CD14-positive monocyte (primary cell): Measurements from ENCODE around the gene IKZF1. TPM values are rescaled to one million over a fixed set of nuclear protein-coding genes. Genes with fewer than 3 reads are reported as not detected.
A peak's percentile ranks its signal among the peaks of the same experiment; 100 is the strongest.

Source experiments
- DNase-seq, 3 donors: peaks; one replicate each; pipeline ENCODE4 v3.0.0-alpha.2; 2011 to 2022
- H2AFZ ChIP-seq: 2 replicates; pipeline ENCODE4 v1.6.0; 2012; ENCODE audit warnings: mild to moderate bottlenecking, low read depth, low read length, inconsistent platforms; ENCODE audit not compliant: insufficient read depth, poor library complexity, severe bottlenecking
- H3K27ac ChIP-seq, 2 donors: 1 replicate in 1 of 2; 2 replicates in 1 of 2; pipeline ENCODE4 v1.5.1; 2012 to 2013; ENCODE audit warnings: low read length in 2 of 2, control low read depth in 1 of 2, inconsistent platforms in 1 of 2, low read depth in 1 of 2, mild to moderate bottlenecking in 1 of 2
- H3K27me3 ChIP-seq, 2 donors: one replicate each; pipeline versions ENCODE4 v1.6.0 to v1.6.1; 2011 to 2013; ENCODE audit warnings: low read length in 2 of 2; ENCODE audit not compliant: control insufficient read depth in 2 of 2, insufficient read depth in 2 of 2
- H3K36me3 ChIP-seq, 2 donors: replicated peaks in 1 of 2; 1 replicate in 1 of 2; 2 replicates in 1 of 2; pipeline versions ENCODE4 v1.5.1 to v1.6.1; 2012 to 2013; ENCODE audit warnings: low read length in 2 of 2, control low read depth in 1 of 2, inconsistent platforms in 1 of 2, mild to moderate bottlenecking in 1 of 2; ENCODE audit not compliant: insufficient read depth in 2 of 2, control insufficient read depth in 1 of 2
- H3K4me1 ChIP-seq, 2 donors: 1 replicate in 1 of 2; 2 replicates in 1 of 2; pipeline versions ENCODE4 v1.5.1 to v1.6.1; 2012 to 2013; ENCODE audit warnings: low read length in 2 of 2, control low read depth in 1 of 2, inconsistent platforms in 1 of 2, mild to moderate bottlenecking in 1 of 2, moderate library complexity in 1 of 2; ENCODE audit not compliant: insufficient read depth in 2 of 2, control insufficient read depth in 1 of 2
- H3K4me2 ChIP-seq: replicated peaks from 2 replicates; pipeline ENCODE3; 2012; ENCODE audit warnings: low read length, moderate library complexity, mild to moderate bottlenecking; ENCODE audit not compliant: poor library complexity, severe bottlenecking; ENCODE audit errors: extremely low read depth
- H3K4me3 ChIP-seq, 3 experiments: fragments of 200-600 bp in 1 of 3; sonication (generic) in 1 of 3; replicated peaks in 1 of 3; 1 replicate in 2 of 3; 2 replicates in 1 of 3; pipeline ENCODE4 v1.5.1; 2011 to 2013; ENCODE audit warnings: low read length in 3 of 3, mild to moderate bottlenecking in 3 of 3, control low read depth in 2 of 3, low read depth in 2 of 3, inconsistent platforms in 1 of 3, moderate library complexity in 1 of 3
- H3K79me2 ChIP-seq: 2 replicates; pipeline ENCODE4 v1.6.0; 2012; ENCODE audit warnings: mild to moderate bottlenecking, control low read depth, inconsistent platforms, low read length, moderate library complexity; ENCODE audit not compliant: insufficient read depth
- H3K9ac ChIP-seq: 2 replicates; pipeline ENCODE4 v1.6.0; 2017; ENCODE audit warnings: low read length, mild to moderate bottlenecking; ENCODE audit not compliant: insufficient read depth, poor library complexity, severe bottlenecking
- H3K9me3 ChIP-seq, 2 donors: replicated peaks in 1 of 2; 1 replicate in 1 of 2; 2 replicates in 1 of 2; pipeline versions ENCODE4 v1.5.1 to v1.6.1; 2012 to 2013; ENCODE audit warnings: low read length in 2 of 2, control low read depth in 1 of 2; ENCODE audit not compliant: control insufficient read depth in 1 of 2, insufficient read depth in 1 of 2
- H4K20me1 ChIP-seq: 2 replicates; pipeline ENCODE4 v1.6.0; 2012; ENCODE audit warnings: mild to moderate bottlenecking, low read length, control low read depth, moderate library complexity; ENCODE audit not compliant: insufficient read depth
- H3K27ac Mint-ChIP-seq, 7 donors: one replicate each; pipeline ENCODE4 v1.8.0; 2020; ENCODE audit warnings: mild to moderate bottlenecking in 7 of 7, mixed read lengths in 7 of 7, moderate library complexity in 6 of 7, inconsistent platforms in 2 of 7
- H3K27me3 Mint-ChIP-seq, 3 donors: one replicate each; pipeline ENCODE4 v1.8.0; 2021 to 2022; ENCODE audit warnings: low read depth in 3 of 3, mild to moderate bottlenecking in 3 of 3, mixed read lengths in 3 of 3, moderate library complexity in 3 of 3, inconsistent platforms in 1 of 3
- H3K36me3 Mint-ChIP-seq, 2 donors: one replicate each; pipeline ENCODE4 v1.8.0; 2020; ENCODE audit warnings: mixed read lengths in 2 of 2, inconsistent platforms in 1 of 2, mild to moderate bottlenecking in 1 of 2
- H3K4me1 Mint-ChIP-seq: one replicate; pipeline ENCODE4 v1.8.0; 2020; ENCODE audit warnings: mild to moderate bottlenecking, mixed read lengths
- H3K4me3 Mint-ChIP-seq, 2 donors: one replicate each; pipeline ENCODE4 v1.8.0; 2020; ENCODE audit warnings: mild to moderate bottlenecking in 2 of 2, mixed read lengths in 2 of 2, moderate library complexity in 1 of 2
- H3K9me3 Mint-ChIP-seq, 7 donors: one replicate each; pipeline ENCODE4 v1.8.0; 2020 to 2022; ENCODE audit warnings: mixed read lengths in 7 of 7, mild to moderate bottlenecking in 6 of 7, moderate library complexity in 6 of 7, inconsistent platforms in 2 of 7
- intact Hi-C, 2 donors: fragments of 100-400 bp; cut with micrococcal nuclease; formaldehyde crosslinking; loops; one replicate each; pipeline versions ENCODE4 v1.15.0 to v1.15.1; 2023
- polyA plus RNA-seq, 3 donors: library from polyadenylated mRNA; depleted of rRNA in 1 of 3; unstranded in 2 of 3; stranded (reverse) in 1 of 3; fragments of 300-500 nt in 2 of 3; fragments of >200 nt in 1 of 3; fragmentation: Illumina TruSeq in 2 of 3; gene quantifications; 1 replicate in 2 of 3; 2 replicates in 1 of 3; pipeline ENCODE4 v1.2.3, GENCODE V29; 2012 to 2021
- TF ChIP-seq, protein P1 (sequence below): fragments of 200-600 bp; IDR thresholded peaks from one replicate; pipeline ENCODE4 v1.8.0; 2022; ENCODE audit warnings: antibody characterized with exemption, mild to moderate bottlenecking

IKZF1 gene
- polyA plus RNA-seq, 3 donors = 38.4 to 130 (median 80.2) TPM

DNA sequence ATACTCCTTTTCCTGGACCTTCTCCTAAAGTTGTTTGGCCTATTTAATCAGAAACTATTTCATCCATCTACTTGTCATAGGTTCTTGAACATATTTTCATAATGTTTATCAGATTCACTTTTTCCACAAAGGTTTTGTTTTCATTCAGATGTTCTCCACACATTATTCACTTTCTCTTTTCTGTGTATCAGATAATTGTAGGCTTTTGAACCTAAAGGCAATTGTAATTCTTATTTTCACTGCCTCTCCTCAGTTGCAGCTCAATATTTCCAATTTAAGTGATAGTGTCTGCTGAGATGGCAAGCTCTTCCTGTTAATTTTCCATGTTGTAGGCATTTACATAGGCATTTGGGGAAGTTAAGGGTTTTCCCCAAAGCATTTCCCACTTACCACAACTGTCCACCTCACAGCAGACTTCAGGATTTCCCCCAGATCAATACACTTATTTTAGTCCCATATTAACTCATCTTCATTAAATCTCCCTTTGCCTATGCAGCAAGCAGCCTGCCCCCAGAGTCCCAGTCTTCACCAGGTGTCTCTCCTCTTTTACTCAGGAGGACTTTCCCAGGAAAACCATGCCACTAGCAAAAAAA, 12.3 kb upstream of the IKZF1 start:
- Histone ChIP-seq H3K79me2 (no peaks in the 10 kb centered on the region), H3K27me3 (no peaks in the 10 kb centered on the region), H3K9ac (no peak overlapping the region), H3K36me3 (no peaks in the 10 kb centered on the region), H2AFZ (no peak overlapping the region), H3K4me1 (no peaks in the 10 kb centered on the region), H3K9me3 (no peaks in the 10 kb centered on the region), H3K4me2 (no peak overlapping the region), H3K4me3 (no peak overlapping the region), H4K20me1 (no peaks in the 10 kb centered on the region), H3K27ac (no peak overlapping the region)
- Mint-ChIP-seq H3K36me3 (no peaks in the 10 kb centered on the region), H3K9me3 (peaks cover 0 to 4% (median 0%) of the 10 kb centered on the region in 7 donors), H3K27ac (peak overlapping the region in 2 of 7 donors; percentile 0 to 53), H3K27me3 (peaks cover 0 to 2% (median 0%) of the 10 kb centered on the region in 3 donors), H3K4me1 (peaks cover 3% of the 10 kb centered on the region), H3K4me3 (no peak overlapping the region)
- TF ChIP-seq, protein P1, sequence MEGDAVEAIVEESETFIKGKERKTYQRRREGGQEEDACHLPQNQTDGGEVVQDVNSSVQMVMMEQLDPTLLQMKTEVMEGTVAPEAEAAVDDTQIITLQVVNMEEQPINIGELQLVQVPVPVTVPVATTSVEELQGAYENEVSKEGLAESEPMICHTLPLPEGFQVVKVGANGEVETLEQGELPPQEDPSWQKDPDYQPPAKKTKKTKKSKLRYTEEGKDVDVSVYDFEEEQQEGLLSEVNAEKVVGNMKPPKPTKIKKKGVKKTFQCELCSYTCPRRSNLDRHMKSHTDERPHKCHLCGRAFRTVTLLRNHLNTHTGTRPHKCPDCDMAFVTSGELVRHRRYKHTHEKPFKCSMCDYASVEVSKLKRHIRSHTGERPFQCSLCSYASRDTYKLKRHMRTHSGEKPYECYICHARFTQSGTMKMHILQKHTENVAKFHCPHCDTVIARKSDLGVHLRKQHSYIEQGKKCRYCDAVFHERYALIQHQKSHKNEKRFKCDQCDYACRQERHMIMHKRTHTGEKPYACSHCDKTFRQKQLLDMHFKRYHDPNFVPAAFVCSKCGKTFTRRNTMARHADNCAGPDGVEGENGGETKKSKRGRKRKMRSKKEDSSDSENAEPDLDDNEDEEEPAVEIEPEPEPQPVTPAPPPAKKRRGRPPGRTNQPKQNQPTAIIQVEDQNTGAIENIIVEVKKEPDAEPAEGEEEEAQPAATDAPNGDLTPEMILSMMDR = no peak
- peak in 1 of 3 donors; percentile 70 for DNase-seq
- intact Hi-C loops = no loop called here

- peaks cover 3% of the 10 kb centered on the region for H3K4me1 Mint-ChIP-seq
- H4K20me1 ChIP-seq = no peaks in the 10 kb centered on the region
- no peak overlapping the region for H3K4me3 ChIP-seq
- no peak overlapping the region for H3K27ac ChIP-seq
- H3K9me3 Mint-ChIP-seq = peaks cover 0 to 4% (median 0%) of the 10 kb centered on the region in 7 donors
- H3K79me2 ChIP-seq = no peaks in the 10 kb centered on the region
- H3K4me3 Mint-ChIP-seq = no peak overlapping the region
- peak overlapping the region in 1 of 7 donors; percentile 53 for H3K27ac Mint-ChIP-seq
- H3K27me3 ChIP-seq = no peaks in the 10 kb centered on the region
- H3K4me2 ChIP-seq = no peak overlapping the region
- H3K36me3 Mint-ChIP-seq = no peaks in the 10 kb centered on the region
- TF ChIP-seq, protein P1 = no peak
- no peak overlapping the region for H2AFZ ChIP-seq
- no peaks in the 10 kb centered on the region for H3K4me1 ChIP-seq
- DNase-seq = no peak
- H3K9me3 ChIP-seq = no peaks in the 10 kb centered on the region
- no peaks in the 10 kb centered on the region for H3K36me3 ChIP-seq
- no peak overlapping the region for H3K9ac ChIP-seq
- peaks cover 0 to 2% (median 0%) of the 10 kb centered on the region in 3 donors for H3K27me3 Mint-ChIP-seq
- intact Hi-C loops = no loop called here
These were observed 11.8 kb upstream of the IKZF1 start for GRCh38 chr7:50292763-50293162.
